GDM1 (cell line): ENCODE results near the gene NTRK2.

Experiments
- DNase-seq: peaks from one replicate; lab custom pipeline; 2025; lab: John Stamatoyannopoulos, UW

NTRK2 gene

DNA sequence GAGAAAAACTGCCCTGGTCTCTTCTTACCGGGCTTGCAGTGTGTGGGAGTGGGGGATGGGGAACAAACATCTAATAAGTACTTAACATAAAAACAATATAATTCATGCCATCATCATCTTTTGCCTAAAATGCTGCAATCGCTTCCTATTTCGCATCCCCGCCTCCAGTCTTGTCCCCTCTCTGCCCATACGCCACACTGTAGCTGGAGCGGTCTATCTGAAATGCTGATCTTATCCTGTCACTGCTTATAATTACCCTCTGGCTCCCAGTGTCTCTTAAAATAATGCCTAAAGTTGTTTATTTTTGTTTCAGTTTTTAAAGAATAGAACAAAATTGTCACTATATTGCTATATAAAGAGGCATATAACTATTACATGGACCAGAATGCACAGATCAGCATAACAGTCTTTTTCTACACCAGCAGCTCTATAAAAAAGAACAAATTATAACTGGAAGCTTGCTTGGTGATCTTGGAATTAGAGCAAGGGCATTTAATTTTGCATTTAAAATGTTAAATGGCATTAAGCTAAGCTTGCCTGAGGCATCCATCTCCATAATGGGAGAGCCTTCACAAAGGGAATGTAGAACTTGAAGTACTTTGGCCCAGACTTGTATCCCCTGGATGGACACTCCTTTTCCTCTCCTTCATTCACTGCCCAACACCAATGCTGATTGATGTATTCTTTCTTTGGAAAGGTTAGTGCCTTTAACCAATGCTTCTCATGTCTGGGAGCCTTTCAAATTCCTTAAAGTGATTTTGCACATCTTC lies 12.2 kb downstream of the NTRK2 start:
- DNase-seq, result no peak

DNA sequence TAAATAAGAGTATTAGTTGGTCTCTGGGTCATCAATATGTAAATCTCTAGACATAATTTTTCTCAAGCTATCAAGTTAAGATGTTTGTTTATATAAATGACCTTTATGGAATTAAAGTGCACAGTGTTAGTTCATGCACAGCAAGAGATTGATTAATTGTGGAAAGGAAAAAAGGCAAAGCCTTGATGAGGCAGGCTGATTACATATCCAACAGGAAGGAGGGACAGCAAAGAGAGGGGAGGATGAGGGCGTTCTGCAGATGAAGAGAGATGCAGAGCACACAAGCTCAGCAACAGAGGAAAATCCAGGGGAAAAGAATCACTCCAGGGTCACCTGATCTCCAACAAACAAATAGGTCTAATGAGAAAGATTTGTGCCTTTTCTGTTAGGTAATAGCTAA lies 16.5 kb downstream of the NTRK2 start:
- no peak for DNase-seq

DNA sequence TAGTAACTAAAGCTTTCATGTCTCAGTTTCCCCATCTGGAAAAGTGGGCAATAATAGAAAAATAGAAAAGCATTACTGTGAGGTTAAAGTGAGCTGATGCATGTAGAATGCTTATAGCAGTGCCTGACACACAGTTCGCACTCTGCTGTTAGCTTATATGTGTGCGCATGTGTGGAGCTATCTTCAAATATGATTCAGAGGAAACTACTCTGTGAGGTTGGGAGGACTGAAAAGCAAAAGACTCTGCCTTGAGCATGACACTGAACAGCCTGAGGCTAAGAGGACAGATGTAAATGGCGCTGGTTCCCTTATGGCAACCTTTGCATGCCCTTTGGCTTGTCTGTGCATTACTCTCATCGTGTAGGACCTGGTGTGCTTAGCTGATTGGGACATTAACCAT lies 19.4 kb downstream of the NTRK2 start:
- no peak for DNase-seq

DNA sequence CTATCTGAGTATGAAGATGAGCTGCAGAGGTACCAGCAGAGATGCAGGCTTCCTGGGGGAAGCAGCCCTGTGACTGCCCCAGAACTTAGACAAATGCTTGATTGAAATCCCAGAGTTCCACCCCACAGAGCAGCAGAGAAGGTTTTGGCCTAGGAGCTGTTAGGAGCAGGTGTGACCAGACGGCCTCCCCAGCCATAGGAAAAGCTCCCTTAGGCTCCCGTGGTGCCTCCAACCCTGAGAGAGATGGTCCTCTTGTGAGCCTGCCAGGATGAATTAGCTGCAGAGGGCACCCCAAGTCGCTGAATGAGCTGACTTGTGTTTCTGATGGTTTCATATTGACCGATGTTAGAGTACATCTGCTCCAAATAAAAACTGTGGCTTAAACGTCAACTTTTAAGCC lies 22.1 kb downstream of the NTRK2 start:
- no peak for DNase-seq

DNA sequence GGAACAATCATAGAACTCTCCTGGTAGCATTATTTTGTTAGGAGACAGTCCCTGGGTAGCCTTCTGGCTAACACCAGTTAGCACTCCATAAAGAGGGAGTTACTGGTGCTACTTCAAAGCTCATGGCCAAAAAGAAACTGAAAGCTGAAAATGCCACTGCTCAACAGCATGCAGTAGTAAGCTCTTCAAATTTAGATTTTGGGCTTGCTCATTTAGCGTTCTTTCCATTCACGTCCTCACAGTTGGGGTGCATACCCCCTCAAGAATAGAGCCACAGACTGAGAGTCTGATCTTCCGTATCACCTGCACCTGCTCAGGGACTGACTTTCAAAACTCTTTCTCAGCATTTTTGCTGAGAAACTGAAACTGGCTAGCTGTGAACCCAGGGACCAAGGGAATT lies 24.7 kb downstream of the NTRK2 start:
- DNase-seq, result no peak

DNA sequence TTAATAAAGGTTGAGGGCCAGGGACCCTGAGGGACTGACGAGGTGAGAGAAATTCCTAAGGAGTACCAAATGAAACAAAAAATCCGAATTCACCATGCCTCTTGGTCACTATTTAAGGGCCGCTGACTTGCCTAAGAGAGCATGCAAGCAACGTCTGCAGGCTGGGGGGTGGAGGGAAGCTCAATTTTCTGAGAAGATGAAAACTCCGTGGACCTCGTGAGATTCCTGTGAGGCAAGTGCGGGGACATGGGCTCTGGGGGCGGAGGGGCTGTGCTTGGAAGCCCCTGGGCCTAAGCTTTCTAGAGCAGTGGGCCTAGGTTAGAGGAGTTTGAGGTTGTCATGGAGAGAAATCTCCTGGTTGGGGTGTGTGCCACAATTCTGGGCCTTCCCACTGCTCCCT lies 27.5 kb downstream of the NTRK2 start:
- no peak for DNase-seq

DNA sequence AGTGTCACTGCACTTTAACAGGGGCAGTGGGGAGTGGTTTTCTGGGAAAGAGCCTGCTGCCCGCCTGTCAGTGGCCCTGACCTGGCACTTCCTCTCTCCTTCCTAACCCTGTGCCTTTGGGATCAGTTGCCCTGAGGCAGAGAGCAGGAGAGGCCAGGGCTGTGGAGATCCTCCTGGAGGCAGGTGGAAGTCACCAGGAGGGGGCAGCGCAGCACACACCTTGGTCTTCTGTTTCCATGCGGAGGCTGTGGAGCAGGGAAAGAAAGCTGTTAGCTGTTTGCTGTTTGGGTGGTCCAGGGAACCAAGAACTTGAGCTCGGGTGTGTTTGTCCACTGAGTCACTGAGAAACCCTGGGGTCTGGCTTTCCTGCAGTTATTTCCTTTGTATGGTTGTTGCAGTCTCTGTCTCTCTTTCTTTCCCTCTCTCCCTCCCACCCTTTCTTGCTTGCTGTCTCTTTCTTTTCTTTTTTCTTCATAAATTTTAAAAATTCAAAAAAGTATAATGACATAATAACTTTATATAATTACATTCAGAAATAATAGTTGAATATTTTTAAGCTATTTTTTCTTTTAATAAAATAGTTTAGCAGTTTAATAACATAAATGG lies 28.1 kb downstream of the NTRK2 start:
- peak; percentile 6 for DNase-seq

DNA sequence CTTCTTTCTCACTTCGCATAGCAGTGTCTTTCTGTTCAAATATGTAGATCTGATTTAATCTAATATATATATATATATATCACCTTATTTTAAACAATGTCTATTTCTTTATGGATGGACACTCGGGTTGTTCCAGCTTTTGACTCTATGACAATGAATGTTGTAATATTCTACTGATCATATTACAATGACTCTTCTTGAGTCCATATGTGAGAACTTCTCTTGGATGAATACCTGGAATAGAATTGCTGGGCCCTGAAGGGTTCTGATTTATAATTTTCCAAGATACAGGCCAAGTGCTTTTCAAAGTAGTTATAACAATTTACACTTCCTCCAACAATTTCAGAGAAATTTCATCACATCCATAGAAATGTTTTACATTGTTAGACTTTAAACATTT lies 28.8 kb downstream of the NTRK2 start:
- no peak for DNase-seq

DNA sequence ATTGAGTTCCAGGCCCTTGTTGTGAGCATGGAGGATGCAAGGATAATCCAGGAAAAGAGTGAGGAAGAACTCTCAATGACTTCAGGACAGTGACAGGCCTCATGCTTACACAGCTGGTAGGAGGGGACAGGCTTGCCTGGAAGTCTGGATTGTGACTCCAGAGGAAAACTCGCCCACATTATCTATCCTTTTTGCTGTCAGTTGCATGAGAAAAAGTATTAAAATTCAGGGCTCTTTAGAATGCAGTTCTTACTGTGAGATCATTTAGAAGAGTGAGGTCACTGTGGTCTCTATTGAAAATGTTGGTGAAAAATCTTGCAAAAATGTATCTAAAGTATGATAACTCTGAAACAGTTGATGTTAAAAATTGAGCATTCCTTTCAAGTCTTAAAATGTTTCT lies 30.5 kb downstream of the NTRK2 start:
- no peak for DNase-seq

DNA sequence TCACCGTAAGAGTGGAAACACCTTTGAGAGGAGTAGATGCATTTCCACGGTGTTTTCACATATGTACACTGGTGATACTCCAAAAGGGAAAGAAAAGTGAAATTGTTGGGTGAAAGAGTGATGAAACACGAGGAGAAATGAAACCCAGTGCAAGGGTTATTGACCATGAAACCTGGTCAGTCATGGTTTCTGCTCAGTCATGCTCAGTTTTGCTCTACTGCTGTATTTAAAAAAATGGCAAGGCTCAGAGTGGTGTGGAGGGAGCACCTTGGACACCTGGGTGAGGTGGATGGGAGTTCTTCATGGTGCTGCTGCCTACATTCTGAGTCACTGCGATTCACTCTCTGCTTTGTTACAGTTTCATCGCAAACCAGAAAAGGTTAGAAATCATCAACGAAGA lies 32.3 kb downstream of the NTRK2 start:
- DNase-seq, result no peak

DNA sequence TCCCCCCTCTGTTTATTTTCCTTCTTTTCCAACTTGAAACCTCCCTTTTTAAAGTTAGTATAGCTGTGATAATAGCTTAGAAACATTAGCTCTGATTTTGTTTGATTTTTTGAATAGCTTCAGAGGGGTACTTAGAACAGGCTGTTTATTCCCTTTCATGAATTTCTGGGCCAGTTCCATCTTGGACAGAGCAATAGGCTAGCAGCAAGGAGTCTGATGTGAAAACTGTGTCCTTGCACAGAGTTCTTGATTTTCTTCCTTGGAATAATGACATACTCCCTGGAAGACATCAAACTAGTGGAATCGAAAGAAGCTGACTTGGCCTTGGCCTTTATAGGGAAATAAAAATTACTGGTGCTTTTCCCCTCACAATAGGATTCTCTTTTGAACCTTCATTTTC lies 32.9 kb downstream of the NTRK2 start:
- no peak for DNase-seq

DNA sequence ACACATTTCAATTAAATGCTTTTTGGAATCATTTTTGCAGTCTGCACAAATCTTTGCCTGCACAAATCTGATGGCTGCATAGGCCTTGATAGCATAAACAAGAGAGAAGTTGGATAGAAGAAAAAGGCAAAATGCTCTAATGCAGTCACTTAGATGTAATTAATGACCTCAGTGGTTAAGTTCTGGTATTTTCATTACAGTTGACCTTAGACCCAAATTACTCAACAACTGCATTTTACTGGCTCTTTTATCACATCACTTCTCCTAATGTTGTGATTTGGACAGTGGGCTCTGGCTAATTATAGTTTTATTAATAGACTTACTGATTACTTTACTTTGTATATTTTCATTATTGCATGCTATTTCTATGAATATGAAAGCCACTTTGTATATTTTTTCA lies 34.3 kb downstream of the NTRK2 start:
- no peak for DNase-seq

DNA sequence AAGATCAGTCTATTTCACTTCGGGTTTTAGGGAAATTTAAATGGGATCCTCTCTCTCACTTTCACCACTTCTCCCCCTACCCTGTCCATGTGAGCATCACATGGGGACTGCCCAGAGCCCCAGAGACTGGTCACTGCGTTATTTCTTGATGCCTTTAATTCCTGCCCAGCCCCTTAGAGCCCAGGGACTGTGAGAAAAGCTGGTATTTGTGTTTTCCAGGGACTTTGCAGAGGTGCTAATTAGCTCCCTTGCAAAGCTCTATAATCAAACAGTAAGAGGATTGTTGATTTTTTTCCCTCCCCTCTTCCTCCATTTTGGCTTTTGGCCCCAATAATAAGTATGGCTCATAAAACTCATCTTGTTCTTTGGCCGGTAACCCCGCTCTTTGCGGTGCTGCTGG lies 35.6 kb downstream of the NTRK2 start:
- DNase-seq, result no peak

DNA sequence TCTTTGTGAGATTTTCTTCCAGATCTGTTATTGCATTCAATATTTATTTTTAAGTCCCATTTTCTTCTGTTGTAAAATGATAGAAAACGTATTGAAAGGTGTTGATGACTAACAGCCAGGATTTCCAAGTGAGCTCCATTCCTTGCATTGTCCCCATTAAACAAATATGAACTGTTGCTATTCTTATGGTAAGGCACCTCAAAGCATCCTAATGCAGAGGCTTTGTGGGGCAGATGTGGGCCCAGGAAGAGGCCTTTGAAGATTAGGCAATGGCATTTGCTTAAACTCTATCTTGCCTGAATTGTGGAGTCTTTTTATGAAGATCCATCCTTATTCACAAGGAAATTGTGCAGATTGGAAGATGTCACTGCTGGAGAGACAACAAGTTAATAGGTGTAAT lies 38.9 kb downstream of the NTRK2 start:
- DNase-seq, result no peak

DNA sequence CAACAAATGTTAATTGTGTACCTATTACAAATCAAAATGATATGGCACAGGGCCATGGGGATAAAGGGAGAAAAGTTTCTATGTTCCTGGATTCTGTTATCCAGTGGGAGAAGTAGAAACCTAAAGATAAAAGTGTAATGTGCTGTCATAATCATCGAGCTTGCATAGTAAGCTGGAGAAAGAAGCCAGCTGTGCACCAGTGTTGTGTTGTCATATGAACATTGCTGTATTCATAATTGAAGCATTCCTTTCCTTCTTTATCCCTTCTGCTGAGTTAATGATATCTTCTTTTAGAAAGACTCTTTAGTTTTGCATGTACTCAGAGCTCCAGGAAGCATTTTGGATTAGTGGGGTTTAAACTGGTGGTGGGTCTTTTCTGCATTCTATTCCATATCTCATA lies 39.5 kb downstream of the NTRK2 start:
- no peak for DNase-seq

DNA sequence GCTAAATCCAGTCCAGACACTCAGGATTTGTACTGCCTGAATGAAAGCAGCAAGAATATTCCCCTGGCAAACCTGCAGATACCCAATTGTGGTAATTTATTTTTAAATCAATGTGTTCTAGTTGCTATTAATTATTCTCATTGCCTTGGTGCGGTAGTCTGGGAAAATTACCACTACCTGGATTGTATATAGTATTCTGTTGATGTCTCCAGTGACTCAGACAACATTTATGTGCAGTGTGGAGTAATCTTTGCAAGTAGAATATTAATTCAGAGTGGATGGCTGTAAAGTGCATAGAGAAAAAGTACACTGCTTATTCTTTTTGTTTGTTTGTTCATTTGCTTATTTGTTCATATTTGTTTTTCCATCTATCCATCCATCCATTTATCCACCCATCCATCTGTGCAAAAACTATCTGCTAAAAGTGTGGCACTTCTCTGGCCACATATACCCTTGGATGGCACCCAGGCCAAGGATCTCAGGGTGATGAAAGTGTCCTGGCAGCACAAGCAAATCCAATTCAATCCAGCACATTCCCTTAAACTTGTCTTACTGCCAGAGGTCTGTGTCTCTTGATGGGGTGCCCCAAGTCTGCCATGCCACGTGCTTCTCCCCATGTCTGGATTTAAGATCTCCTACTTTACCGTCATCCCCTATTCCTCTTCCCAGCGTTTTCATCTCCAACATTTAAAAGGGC lies 41.3 kb downstream of the NTRK2 start:
- DNase-seq, result no peak

DNA sequence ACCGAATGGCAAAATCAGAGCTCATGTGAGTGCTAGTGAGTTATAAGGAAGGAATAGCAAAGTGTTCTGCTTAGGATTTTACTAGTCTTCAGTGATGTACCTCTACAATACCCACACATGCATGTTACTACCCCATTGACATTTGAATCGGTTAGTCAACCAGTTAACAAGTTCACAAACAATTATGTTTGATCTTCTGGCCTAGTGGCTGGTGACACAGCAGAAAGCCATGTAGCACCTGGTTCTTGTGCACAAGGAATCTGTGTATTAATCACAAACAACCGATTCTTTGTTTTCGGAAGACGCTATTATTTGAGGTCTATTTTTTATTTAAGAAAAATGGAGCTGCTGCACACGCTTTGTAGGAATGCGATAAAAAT lies 41.9 kb downstream of the NTRK2 start:
- no peak for DNase-seq

DNA sequence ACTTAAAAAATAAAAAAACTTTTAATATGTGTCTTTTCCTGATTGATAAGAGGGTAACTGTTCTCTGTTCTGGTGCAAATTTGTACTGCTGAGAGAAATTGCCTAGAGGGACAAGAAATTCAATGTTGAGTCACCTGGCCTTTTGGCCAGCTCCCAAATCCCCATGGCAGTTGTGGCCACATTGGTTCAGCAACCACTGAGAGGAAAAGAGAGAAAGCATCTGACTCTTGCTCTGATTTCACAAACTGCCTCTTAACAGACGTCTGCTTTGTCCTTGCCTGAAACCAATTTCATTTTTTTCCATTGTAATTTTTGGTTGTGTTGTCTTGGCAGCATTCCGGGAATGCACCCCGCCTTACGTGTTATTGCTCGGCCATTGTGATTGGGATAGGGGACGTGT lies 42.4 kb downstream of the NTRK2 start:
- no peak for DNase-seq

DNA sequence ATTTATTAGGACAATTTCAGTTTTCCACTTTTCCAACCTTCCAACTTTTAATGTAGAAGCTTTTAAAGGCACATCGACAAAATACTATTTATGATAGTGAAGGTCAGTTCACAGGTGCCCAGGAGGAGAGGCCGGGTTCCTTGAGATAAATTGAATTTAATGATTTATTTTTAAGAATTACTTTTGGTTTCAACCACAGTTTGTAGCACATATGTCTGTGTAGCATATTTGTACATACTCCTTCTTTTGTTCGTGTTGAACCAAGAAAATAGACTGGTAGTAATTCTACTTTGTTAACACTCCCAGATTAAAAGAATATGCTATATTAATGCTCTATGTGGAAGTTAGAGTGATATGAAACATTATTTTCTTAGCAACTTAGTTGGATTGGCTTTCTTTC lies 46.7 kb downstream of the NTRK2 start:
- no peak for DNase-seq

DNA sequence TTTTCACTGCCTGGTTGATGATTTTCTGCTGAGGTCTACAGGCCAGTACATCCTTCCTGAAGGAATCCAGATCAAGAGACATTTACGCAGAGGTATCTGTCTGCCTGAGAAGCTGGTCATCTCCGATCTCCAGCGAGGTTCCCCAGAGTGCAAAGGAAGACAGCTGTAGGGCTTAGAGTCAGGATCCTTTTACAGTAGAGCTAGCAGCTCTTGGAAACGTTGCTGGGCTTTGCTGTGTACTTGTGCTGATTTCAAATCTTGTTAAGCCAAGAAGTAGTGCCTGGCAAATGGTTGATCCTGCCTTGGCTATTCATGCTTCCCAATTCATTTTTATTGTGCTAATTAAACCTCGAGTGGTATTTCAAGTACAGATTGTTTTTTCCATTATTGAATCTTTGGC lies 48.9 kb downstream of the NTRK2 start:
- DNase-seq, result no peak

DNA sequence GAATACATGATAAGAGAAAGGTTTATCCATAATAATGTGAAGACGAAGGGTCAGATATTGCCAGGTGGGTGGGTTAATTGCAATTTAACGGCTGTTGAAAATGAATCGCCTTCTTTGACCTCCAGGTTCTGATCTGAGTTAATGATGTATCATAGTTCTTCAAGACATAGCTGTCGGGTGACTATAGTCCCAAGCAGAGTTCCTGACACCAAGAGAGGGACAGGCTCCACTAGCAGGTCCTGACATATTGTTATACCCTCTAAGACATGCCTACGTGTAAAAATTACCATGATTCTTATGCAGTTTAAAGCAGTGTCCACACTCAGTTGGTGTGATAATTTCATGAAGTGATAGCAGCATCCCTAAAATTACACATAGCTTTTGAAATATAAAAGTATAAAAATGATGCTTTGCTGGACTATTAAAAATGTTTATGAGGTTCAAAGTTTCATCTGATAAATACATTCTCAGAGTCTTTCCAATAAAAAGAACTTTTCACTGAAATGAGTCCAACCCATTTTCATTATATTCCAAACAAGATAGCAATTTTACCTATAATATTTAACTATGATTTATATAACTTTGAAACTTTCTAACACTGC lies 53.0 kb downstream of the NTRK2 start:
- DNase-seq, result no peak

DNA sequence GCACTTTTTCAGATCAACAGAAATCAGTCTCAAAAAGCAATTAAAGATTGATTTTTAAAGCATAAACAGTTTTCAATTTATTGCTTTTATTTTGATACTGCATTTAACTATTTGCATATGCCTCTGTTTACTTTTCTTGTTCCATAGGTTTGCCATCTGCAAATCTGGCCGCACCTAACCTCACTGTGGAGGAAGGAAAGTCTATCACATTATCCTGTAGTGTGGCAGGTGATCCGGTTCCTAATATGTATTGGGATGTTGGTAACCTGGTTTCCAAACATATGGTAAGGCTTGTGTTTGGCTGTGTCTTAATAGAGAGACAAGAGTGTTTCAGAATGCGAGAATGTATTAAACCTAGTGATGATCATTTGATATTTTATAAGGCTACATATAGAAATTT lies 53.9 kb downstream of the NTRK2 start:
- DNase-seq, result no peak

DNA sequence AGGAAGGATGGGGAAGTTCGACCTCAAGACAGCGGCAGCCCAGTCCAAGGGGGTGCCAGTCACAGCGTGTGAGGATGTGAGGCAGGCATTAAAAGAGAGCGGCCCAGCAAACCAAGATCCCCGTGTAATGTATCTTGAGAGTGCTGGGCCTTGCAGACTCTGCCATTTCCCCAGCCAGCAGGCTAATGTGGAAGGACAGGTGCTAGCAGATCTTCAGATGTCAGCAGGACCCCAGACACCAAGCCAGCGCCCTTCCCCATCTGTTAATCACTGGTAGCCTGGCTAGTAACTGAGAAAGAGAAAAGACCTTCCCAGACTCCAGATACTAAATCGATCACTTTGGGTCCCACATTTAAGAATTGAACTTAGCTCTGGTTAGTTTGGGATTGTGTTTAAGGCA lies 62.2 kb downstream of the NTRK2 start:
- DNase-seq, result no peak
